ENCODE data around the gene C6orf141.
"Not testable (repeated sequence)": the region's sequence is repeated elsewhere in the genome, so short reads cannot be mapped to it uniquely, and the experiment has no call there.

C6orf141 gene

GRCh38 chr6:49587262-49587661 lies 36.8 kb downstream of the C6orf141 start:
- not testable (repeated sequence) for DNase-seq
